DND-41 (cell line): ENCODE results near the gene FMN1.

Experiments
- ATAC-seq: fragments of 200-7000 bp; cut with Tn5 transposase; 3 replicates; pipeline ENCODE4 v1.9.1; 2021; ENCODE audit warnings: low read depth; ENCODE audit not compliant: insufficient read depth
- DNase-seq: peaks from one replicate; pipeline ENCODE4 v3.0.0-alpha.2; 2020
- H2AFZ ChIP-seq: 2 replicates; pipeline ENCODE4 v1.6.0; 2012; ENCODE audit warnings: low read depth, low read length
- H3K27ac ChIP-seq: 2 replicates; pipeline ENCODE4 v1.5.1; 2012; ENCODE audit warnings: low read length, inconsistent platforms
- H3K27me3 ChIP-seq: fragments of 200-600 bp; sonication (generic); 2 replicates; pipeline ENCODE4 v1.6.0; 2012; ENCODE audit warnings: low read length, mild to moderate bottlenecking, inconsistent platforms; ENCODE audit not compliant: insufficient read depth, poor library complexity
- H3K36me3 ChIP-seq: 2 replicates; pipeline ENCODE4 v1.5.1; 2012; ENCODE audit warnings: low read length, inconsistent platforms; ENCODE audit not compliant: insufficient read depth
- H3K4me1 ChIP-seq: 2 replicates; pipeline ENCODE4 v1.5.1; 2012; ENCODE audit warnings: mild to moderate bottlenecking, low read length; ENCODE audit not compliant: insufficient read depth
- H3K4me2 ChIP-seq: 2 replicates; pipeline ENCODE4 v1.6.0; 2012; ENCODE audit warnings: mild to moderate bottlenecking, moderate library complexity, low read length, inconsistent platforms; ENCODE audit not compliant: insufficient read depth
- H3K4me3 ChIP-seq, 2 experiments: fragments of 200-600 bp in 1 of 2; shearing (Covaris generic) in 1 of 2; 2 replicates each; pipeline ENCODE4 v1.5.1; 2012 to 2016; ENCODE audit warnings: inconsistent platforms in 2 of 2, low read length in 2 of 2, mild to moderate bottlenecking in 2 of 2, low read depth in 1 of 2, moderate library complexity in 1 of 2
- H3K79me2 ChIP-seq: 2 replicates; pipeline ENCODE4 v1.6.0; 2012; ENCODE audit warnings: low read length, inconsistent platforms; ENCODE audit not compliant: insufficient read depth
- H3K9ac ChIP-seq: 2 replicates; pipeline ENCODE4 v1.6.0; 2012; ENCODE audit warnings: low read depth, mild to moderate bottlenecking, inconsistent platforms, low read length, moderate library complexity
- H3K9me3 ChIP-seq: 2 replicates; pipeline ENCODE4 v1.5.1; 2012; ENCODE audit warnings: low read length, moderate library complexity, mild to moderate bottlenecking, inconsistent platforms; ENCODE audit not compliant: insufficient read depth, severe bottlenecking
- H4K20me1 ChIP-seq: 2 replicates; pipeline ENCODE4 v1.6.0; 2012; ENCODE audit warnings: low read length; ENCODE audit not compliant: insufficient read depth
- EZH2 ChIP-seq: IDR thresholded peaks from 3 replicates; pipeline ENCODE4 v1.6.1; 2012; ENCODE audit warnings: borderline replicate concordance, low read depth, mild to moderate bottlenecking, moderate library complexity, low read length, inconsistent platforms; ENCODE audit not compliant: severe bottlenecking
- TF ChIP-seq, protein P1 (sequence below): IDR thresholded peaks from 2 replicates; pipeline ENCODE4 v1.5.1; 2012; ENCODE audit warnings: borderline replicate concordance, low read length, moderate library complexity, mild to moderate bottlenecking; ENCODE audit not compliant: poor library complexity, severe bottlenecking; ENCODE audit errors: extremely low read depth

Gene FMN1

DNA sequence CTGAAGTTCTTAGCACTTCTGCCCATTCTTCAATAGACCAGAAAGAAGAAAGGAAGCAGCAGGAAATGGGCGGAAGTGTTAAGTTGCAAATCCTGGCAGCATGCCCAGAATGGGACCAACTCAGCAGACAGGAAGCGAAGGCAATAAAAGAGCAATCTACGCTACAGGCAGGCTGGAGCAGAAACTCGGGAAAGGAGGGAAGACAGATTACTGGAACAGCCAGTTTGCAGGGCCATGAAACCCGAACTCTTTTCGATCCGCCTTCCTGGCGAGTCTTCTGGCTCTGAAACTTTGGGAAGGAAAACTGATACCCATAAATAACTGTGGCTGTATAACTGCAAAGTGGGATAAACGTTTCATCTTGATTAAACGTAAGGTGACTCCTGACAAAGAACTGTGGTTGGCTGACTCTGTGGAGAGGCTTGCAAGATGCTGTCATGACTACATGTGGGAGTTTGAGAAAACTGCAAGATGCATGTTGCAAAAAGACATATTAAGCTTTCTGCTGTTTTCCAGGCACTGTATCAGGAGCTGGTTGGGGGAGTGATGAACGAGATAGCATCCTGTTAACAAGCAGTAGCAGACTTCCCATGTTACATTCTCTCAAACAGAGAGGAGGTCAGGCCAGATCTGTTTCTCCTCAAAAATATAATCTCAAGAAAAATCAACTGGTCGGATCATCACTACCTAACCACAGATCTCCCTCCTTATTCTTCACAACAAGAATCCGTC, 67.8 kb downstream of the FMN1 start:
- peak overlapping the region; percentile 61 for H3K4me2 ChIP-seq
- H3K36me3 ChIP-seq = no peaks in the 10 kb centered on the region
- no peaks in the 10 kb centered on the region for H3K27me3 ChIP-seq
- peak overlapping the region; percentile 77 for H3K27ac ChIP-seq
- H2AFZ ChIP-seq = peak overlapping the region; percentile 57
- TF ChIP-seq EZH2 = no peak
- TF ChIP-seq, protein P1, sequence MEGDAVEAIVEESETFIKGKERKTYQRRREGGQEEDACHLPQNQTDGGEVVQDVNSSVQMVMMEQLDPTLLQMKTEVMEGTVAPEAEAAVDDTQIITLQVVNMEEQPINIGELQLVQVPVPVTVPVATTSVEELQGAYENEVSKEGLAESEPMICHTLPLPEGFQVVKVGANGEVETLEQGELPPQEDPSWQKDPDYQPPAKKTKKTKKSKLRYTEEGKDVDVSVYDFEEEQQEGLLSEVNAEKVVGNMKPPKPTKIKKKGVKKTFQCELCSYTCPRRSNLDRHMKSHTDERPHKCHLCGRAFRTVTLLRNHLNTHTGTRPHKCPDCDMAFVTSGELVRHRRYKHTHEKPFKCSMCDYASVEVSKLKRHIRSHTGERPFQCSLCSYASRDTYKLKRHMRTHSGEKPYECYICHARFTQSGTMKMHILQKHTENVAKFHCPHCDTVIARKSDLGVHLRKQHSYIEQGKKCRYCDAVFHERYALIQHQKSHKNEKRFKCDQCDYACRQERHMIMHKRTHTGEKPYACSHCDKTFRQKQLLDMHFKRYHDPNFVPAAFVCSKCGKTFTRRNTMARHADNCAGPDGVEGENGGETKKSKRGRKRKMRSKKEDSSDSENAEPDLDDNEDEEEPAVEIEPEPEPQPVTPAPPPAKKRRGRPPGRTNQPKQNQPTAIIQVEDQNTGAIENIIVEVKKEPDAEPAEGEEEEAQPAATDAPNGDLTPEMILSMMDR = no peak
- peak overlapping the region in 1 of 2 experiments; percentile 43; a peak in 2 of 4 replicates for H3K4me3 ChIP-seq
- H3K9ac ChIP-seq = no peak overlapping the region
- H3K9me3 ChIP-seq = no peaks in the 10 kb centered on the region
- no peaks in the 10 kb centered on the region for H3K79me2 ChIP-seq
- no peaks in the 10 kb centered on the region for H4K20me1 ChIP-seq
- ATAC-seq (peak; percentile 92), DNase-seq (peak; percentile 85)
- H3K4me1 ChIP-seq = peaks cover 29% of the 10 kb centered on the region

DNA sequence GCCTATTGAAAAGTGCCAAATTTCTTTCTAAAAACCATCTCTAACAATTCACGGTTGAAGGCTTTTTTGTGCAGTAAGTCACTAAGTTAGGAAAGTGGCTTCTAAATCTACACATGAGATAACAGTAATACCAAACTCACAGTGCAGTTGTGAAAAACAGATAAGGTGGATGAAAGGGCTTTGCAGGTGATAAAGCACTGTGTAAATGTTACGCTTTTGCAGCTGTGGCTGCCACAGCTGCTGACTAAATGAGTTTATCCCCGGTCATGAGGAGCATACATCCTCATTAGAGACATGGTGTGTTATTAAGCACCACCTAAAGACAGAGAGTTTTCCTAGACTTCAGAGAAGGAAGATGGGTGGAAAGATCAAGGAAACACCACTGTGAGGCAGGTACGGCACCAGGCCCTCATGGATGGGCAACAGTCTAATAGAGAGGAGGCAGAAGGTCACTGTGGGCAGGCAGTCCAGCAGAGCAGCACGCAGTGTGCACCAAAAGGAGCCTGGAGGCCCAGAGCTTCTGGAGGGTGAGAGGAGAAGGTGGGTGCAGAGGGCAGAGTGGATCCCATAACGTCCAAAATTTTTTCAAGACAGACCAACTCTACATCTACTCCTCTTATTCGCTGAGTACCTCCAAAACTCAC, 68.5 kb downstream of the FMN1 start:
- Histone ChIP-seq H3K36me3 (no peaks in the 10 kb centered on the region), H3K79me2 (no peaks in the 10 kb centered on the region), H3K4me1 (peaks cover 29% of the 10 kb centered on the region), H3K4me2 (peak overlapping the region; percentile 61), H3K9ac (no peak overlapping the region), H4K20me1 (no peaks in the 10 kb centered on the region), H3K4me3 (peak overlapping the region in 1 of 2 experiments; percentile 41; a peak in 2 of 4 replicates), H2AFZ (peak overlapping the region; percentile 49; the same call in 1 of the 2 replicates), H3K27ac (peak overlapping the region; percentile 77), H3K27me3 (no peaks in the 10 kb centered on the region), H3K9me3 (no peaks in the 10 kb centered on the region)
- DNase-seq (peak; percentile 28), ATAC-seq (peak; percentile 74)
- TF ChIP-seq, protein P1 = no peak
- TF ChIP-seq EZH2 = no peak

DNA sequence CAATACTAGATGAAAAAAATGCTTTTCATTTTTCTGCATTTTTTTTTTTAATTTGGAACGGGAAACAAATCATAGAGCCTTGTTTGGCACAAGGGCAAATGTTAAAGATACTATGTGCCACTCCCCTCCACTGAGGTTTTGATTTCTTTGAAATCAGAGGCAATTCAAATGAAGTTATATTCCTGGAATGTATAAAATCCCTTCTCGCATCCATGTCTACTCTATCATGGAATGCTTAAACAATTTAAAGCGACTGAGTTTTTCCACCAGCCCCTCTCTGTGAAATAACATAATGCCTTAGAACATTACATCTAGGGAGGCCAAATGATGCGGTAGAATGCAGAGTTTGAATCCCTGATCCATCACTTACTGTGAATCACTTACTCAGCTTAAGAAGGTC, 69.7 kb downstream of the FMN1 start:
- Histone ChIP-seq H3K27me3 (no peaks in the 10 kb centered on the region), H3K79me2 (no peaks in the 10 kb centered on the region), H3K36me3 (no peaks in the 10 kb centered on the region), H3K9ac (no peak overlapping the region), H3K4me2 (no peak overlapping the region), H3K4me1 (peaks cover 29% of the 10 kb centered on the region), H3K27ac (no peak overlapping the region), H2AFZ (no peak overlapping the region), H3K4me3 (no peak overlapping the region), H3K9me3 (no peaks in the 10 kb centered on the region), H4K20me1 (no peaks in the 10 kb centered on the region)
- no peak for TF ChIP-seq EZH2
- TF ChIP-seq, protein P1 = no peak
- no peak for ATAC-seq
- no peak for DNase-seq
